HG02623 (cell line): ENCODE results near the gene FAT3.

Source experiments
- ATAC-seq: cut with Tn5 transposase; IDR thresholded peaks from one replicate; pipeline ENCODE4 v1.9.1; 2021; ENCODE audit warnings: moderate library complexity; ENCODE audit not compliant: unreplicated experiment

Gene FAT3

GRCh38 chr11:92227230-92227814 lies 2.7 kb downstream of the FAT3 start:
- ATAC-seq: no peak

GRCh38 chr11:92227959-92228935 lies 3.6 kb downstream of the FAT3 start:
- ATAC-seq: no peak

GRCh38 chr11:92236856-92237255 lies 12.2 kb downstream of the FAT3 start:
- ATAC-seq: no peak

- ATAC-seq: no peak
Observed at GRCh38 chr11:92240916-92241315, 16.3 kb downstream of the FAT3 start.

GRCh38 chr11:92245700-92246271 lies 21.2 kb downstream of the FAT3 start:
- no peak for ATAC-seq

- no peak for ATAC-seq
Observed at GRCh38 chr11:92246630-92247029, 22.0 kb downstream of the FAT3 start.

- no peak for ATAC-seq
Observed at GRCh38 chr11:92249156-92249753, 24.6 kb downstream of the FAT3 start.

GRCh38 chr11:92251980-92252379 lies 27.4 kb downstream of the FAT3 start:
- no peak for ATAC-seq

GRCh38 chr11:92253421-92253820 lies 28.8 kb downstream of the FAT3 start:
- no peak for ATAC-seq

- no peak for ATAC-seq
Observed at GRCh38 chr11:92253945-92254344, 29.3 kb downstream of the FAT3 start.

- ATAC-seq: no peak
Observed at GRCh38 chr11:92257536-92257935, 32.9 kb downstream of the FAT3 start.

GRCh38 chr11:92259861-92260260 lies 35.2 kb downstream of the FAT3 start:
- no peak for ATAC-seq

GRCh38 chr11:92264350-92264749 lies 39.7 kb downstream of the FAT3 start:
- no peak for ATAC-seq

GRCh38 chr11:92266806-92267205 lies 42.2 kb downstream of the FAT3 start:
- no peak for ATAC-seq

- no peak for ATAC-seq
Observed at GRCh38 chr11:92267278-92267677, 42.7 kb downstream of the FAT3 start.

- no peak for ATAC-seq
Observed at GRCh38 chr11:92267968-92268367, 43.4 kb downstream of the FAT3 start.

GRCh38 chr11:92268546-92268945 lies 43.9 kb downstream of the FAT3 start:
- ATAC-seq: no peak

- no peak for ATAC-seq
Observed at GRCh38 chr11:92269021-92269420, 44.4 kb downstream of the FAT3 start.

GRCh38 chr11:92269841-92270240 lies 45.2 kb downstream of the FAT3 start:
- no peak for ATAC-seq

GRCh38 chr11:92272651-92273050 lies 48.0 kb downstream of the FAT3 start:
- ATAC-seq: no peak
